Activated CD4-positive, CD25-positive, alpha-beta regulatory T cell treated with anti-CD3 and anti-CD28 coated beads, Interleukin-2, amount 50 U/mL, for 72 hours (primary cell): ENCODE data around the gene NOC2L.
"Not testable (repeated sequence)": the region's sequence is repeated elsewhere in the genome, so short reads cannot be mapped to it uniquely, and the experiment has no call there.

ENCODE experiments used
- DNase-seq: peaks from one replicate; pipeline ENCODE4 v3.0.0; 2021

NOC2L gene

DNA sequence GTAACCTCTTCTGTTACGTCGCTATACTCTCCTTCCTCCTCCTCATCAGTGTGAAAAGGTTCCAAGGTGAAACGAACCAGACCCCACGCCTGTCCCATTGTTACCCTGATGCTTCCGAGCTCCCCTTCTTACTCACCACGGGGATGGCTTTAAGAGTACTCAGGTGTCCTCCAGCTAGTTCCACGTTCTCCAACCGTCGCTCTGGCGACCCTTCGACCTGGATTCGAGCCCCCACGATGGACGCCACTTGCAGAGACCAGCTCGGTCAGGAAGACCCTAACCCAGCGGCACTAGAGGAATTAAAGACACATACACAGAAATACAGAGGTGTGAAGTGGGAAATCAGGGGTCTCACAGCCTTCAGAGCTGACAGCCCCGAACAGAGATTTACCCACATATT lies 61.1 kb downstream of the NOC2L start:
- not testable (repeated sequence) for DNase-seq

DNA sequence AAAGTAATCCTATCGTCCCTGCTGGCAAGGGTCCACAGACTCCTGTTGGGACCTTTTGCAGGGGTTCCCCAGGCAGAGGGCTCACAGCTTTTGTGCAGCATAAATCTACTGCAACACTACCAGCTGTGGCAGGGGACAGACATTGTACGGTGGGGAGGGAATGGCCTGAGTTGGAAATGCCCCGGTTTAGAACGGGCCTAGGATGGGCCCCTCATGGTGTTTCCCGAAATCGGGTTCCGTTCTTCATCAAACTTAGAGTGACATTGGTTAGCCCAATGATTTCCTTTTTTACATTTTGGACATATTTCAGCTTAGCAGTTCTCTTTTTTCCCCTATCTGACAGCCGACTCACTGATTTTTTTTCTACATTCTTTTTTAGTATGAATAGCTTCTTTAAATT lies 61.8 kb downstream of the NOC2L start:
- no peak for DNase-seq
